HepG2 (cell line): ENCODE data around the gene ACTR3. TPM values are rescaled to one million over a fixed set of nuclear protein-coding genes. Genes with fewer than 3 reads are reported as not detected.

Source experiments
- ELK4 ChIP-seq: sonication (generic); formaldehyde crosslinking; IDR thresholded peaks from 2 replicates; pipeline ENCODE4 v1.9.0; 2021; ENCODE audit warnings: missing genetic modification reagents, borderline replicate concordance
- GMEB2 ChIP-seq: IDR thresholded peaks from 2 replicates; pipeline ENCODE4 v1.6.1; 2016; ENCODE audit warnings: missing biosample characterization, missing genetic modification reagents, low read depth
- HNF4G ChIP-seq, 2 experiments: sonication (generic) in 1 of 2; formaldehyde crosslinking in 1 of 2; IDR thresholded peaks; 2 replicates each; pipeline versions ENCODE4 v1.4.0 to v1.6.1; 2011 to 2020; ENCODE audit warnings: borderline replicate concordance in 2 of 2, low read depth in 2 of 2, mild to moderate bottlenecking in 2 of 2, low read length in 1 of 2, missing genetic modification reagents in 1 of 2, moderate library complexity in 1 of 2
- JDP2 ChIP-seq: sonication (generic); formaldehyde crosslinking; IDR thresholded peaks from 2 replicates; pipeline ENCODE4 v1.8.1; 2022; ENCODE audit warnings: missing genetic modification reagents, borderline replicate concordance
- KDM5A ChIP-seq: fragments of 200-600 bp; sonication (generic); IDR thresholded peaks from 2 replicates; pipeline ENCODE4 v1.7.0; 2018; ENCODE audit warnings: antibody characterized with exemption, mild to moderate bottlenecking, low read length, borderline replicate concordance
- KDM5B ChIP-seq: sonication (generic); formaldehyde crosslinking; IDR thresholded peaks from 2 replicates; pipeline ENCODE4 v1.4.0; 2020; ENCODE audit warnings: missing genetic modification reagents, mild to moderate bottlenecking, borderline replicate concordance
- NFATC3 ChIP-seq: sonication (generic); formaldehyde crosslinking; IDR thresholded peaks from 2 replicates; pipeline ENCODE4 v1.5.1; 2020; ENCODE audit warnings: mild to moderate bottlenecking, missing genetic modification reagents
- PHF5A ChIP-seq: IDR thresholded peaks from one replicate; pipeline ENCODE4 v1.6.1; 2018; ENCODE audit warnings: low read depth, missing genetic modification reagents; ENCODE audit not compliant: unreplicated experiment
- POGK ChIP-seq: sonication (generic); formaldehyde crosslinking; conservative IDR thresholded peaks from 2 replicates; pipeline ENCODE4 v1.8.0; 2022; ENCODE audit warnings: mild to moderate bottlenecking, moderate library complexity, missing genetic modification reagents
- PPARG ChIP-seq: conservative IDR thresholded peaks from 2 replicates; pipeline ENCODE4 v1.6.1; 2016; ENCODE audit warnings: missing biosample characterization, missing genetic modification reagents
- SATB2 ChIP-seq: sonication (generic); formaldehyde crosslinking; IDR thresholded peaks from 2 replicates; pipeline ENCODE4 v1.5.0; 2020; ENCODE audit warnings: missing genetic modification reagents
- SMARCC2 ChIP-seq: fragments of 450-650 bp; IDR thresholded peaks from 2 replicates; pipeline ENCODE4 v1.6.1; 2017; ENCODE audit warnings: antibody characterized with exemption, mild to moderate bottlenecking
- SMYD3 ChIP-seq: sonication (generic); formaldehyde crosslinking; IDR thresholded peaks from 2 replicates; pipeline ENCODE4 v1.8.1; 2023; ENCODE audit warnings: mild to moderate bottlenecking, missing genetic modification reagents
- SRSF1 ChIP-seq: fragments of 200-400 bp; formaldehyde crosslinking; optimal IDR thresholded peaks from 2 replicates; pipeline ENCODE3; 2017; ENCODE audit warnings: mild to moderate bottlenecking, low read depth, low read length, moderate library complexity
- YY1 ChIP-seq: IDR thresholded peaks from 2 replicates; pipeline ENCODE4 v1.6.1; 2011; ENCODE audit warnings: low read length, low read depth, moderate library complexity, mild to moderate bottlenecking; ENCODE audit not compliant: insufficient read depth, insufficient replicate concordance
- ZBTB37 ChIP-seq: sonication (generic); formaldehyde crosslinking; IDR thresholded peaks from 2 replicates; pipeline ENCODE4 v1.4.0; 2020; ENCODE audit warnings: mild to moderate bottlenecking, missing genetic modification reagents
- ZNF431 ChIP-seq: sonication (generic); formaldehyde crosslinking; IDR thresholded peaks from 2 replicates; pipeline ENCODE4 v1.9.0; 2022; ENCODE audit warnings: missing genetic modification reagents, low read depth, mild to moderate bottlenecking, borderline replicate concordance
- ZNF567 ChIP-seq: sonication (generic); formaldehyde crosslinking; IDR thresholded peaks from 2 replicates; pipeline ENCODE4 v1.8.1; 2023; ENCODE audit warnings: mild to moderate bottlenecking, missing genetic modification reagents, borderline replicate concordance
- ZNF703 ChIP-seq: sonication (generic); formaldehyde crosslinking; IDR thresholded peaks from 2 replicates; pipeline ENCODE4 v1.5.1; 2020; ENCODE audit warnings: missing genetic modification reagents, mild to moderate bottlenecking, moderate library complexity, borderline replicate concordance
- ZNF792 ChIP-seq: IDR thresholded peaks from 2 replicates; pipeline ENCODE4 v1.6.1; 2016
- ZNF83 ChIP-seq: sonication (generic); formaldehyde crosslinking; IDR thresholded peaks from 2 replicates; pipeline ENCODE4 v1.4.0; 2020; ENCODE audit warnings: missing genetic modification reagents, mild to moderate bottlenecking, borderline replicate concordance
- ZZZ3 ChIP-seq: sonication (generic); formaldehyde crosslinking; IDR thresholded peaks from 2 replicates; pipeline ENCODE4 v1.4.0; 2020; ENCODE audit warnings: missing genetic modification reagents, mild to moderate bottlenecking, borderline replicate concordance
- polyA plus RNA-seq, 8 experiments: library from polyadenylated mRNA; depleted of rRNA in 3 of 8; stranded (reverse) in 7 of 8; unstranded in 1 of 8; fragments of >200 nt; fragmentation: Illumina TruSeq in 4 of 8; extraction: Trizol in 4 of 8; gene quantifications; 2 replicates each; pipeline versions ENCODE4 v1.2.1 to v1.2.3, GENCODE V29; 2011 to 2016; ENCODE audit warnings: low read depth in 4 of 8, missing spikeins in 1 of 8, mixed read lengths in 1 of 8; ENCODE audit not compliant: insufficient read depth in 1 of 8
- total RNA-seq, 5 experiments: library from RNA; depleted of rRNA; stranded (reverse); fragments of >200 nt; fragmentation: Illumina TruSeq; extraction: Trizol; gene quantifications; 2 replicates each; pipeline ENCODE4 v1.2.3, GENCODE V29; 2016; ENCODE audit warnings: low read depth in 1 of 5

The ACTR3 gene
- total and polyA plus RNA-seq, 2 of the 13 experiments (the other 11 are each of a cell fraction or from before 2014, with no cell fraction given), result 123 to 225 TPM

- peak; percentile 90; the same call in 1 of the 2 replicates for TF ChIP-seq ZNF431 (CRISPR knock-in tag)
- TF ChIP-seq ZNF83 (CRISPR knock-in tag), result no peak; the same call in 1 of the 2 replicates
- no peak for TF ChIP-seq ELK4 (CRISPR knock-in tag)
- peak; percentile 37; the same call in 1 of the 2 replicates for TF ChIP-seq KDM5A
- peak; percentile 96 for TF ChIP-seq ZBTB37 (CRISPR knock-in tag)
- no peak for TF ChIP-seq SRSF1
- peak; percentile 52; the same call in 1 of the 2 replicates for TF ChIP-seq PPARG (CRISPR knock-in tag)
- TF ChIP-seq HNF4G (IDR thresholded peaks at IDR 0.05; ENCODE audit: borderline replicate concordance, low read depth, low read length), result peak; percentile 46
- TF ChIP-seq HNF4G (CRISPR knock-in tag; IDR thresholded peaks at IDR 0.05; ENCODE audit: borderline replicate concordance, low read depth), result peak; percentile 78; the same call in 1 of the 2 replicates
- TF ChIP-seq GMEB2 (CRISPR knock-in tag), result 0 out of 2 replicates have a peak, but pooled peaks have one; percentile 20
- peak; percentile 94 for TF ChIP-seq ZNF792 (CRISPR knock-in tag)
- TF ChIP-seq KDM5B, result peak; percentile 83; the same call in 1 of the 2 replicates
- TF ChIP-seq SMARCC2, result peak; percentile 57; the same call in 1 of the 2 replicates
- peak; percentile 81; the same call in 1 of the 2 replicates for TF ChIP-seq ZZZ3 (CRISPR knock-in tag)
- TF ChIP-seq SMYD3 (CRISPR knock-in tag), result no peak
- peak; percentile 92; the same call in 1 of the 2 replicates for TF ChIP-seq ZNF567 (CRISPR knock-in tag)
- no peak for TF ChIP-seq SATB2
- TF ChIP-seq PHF5A (CRISPR knock-in tag), result peak; percentile 62
- peak; percentile 63 for TF ChIP-seq YY1
- no peak; the same call in 1 of the 2 replicates for TF ChIP-seq NFATC3
- TF ChIP-seq ZNF703 (CRISPR knock-in tag), result no peak; the same call in 1 of the 2 replicates
- no peak; the same call in 1 of the 2 replicates for TF ChIP-seq JDP2 (CRISPR knock-in tag)
- 0 out of 2 replicates have a peak, but pooled peaks have one; percentile 52 for TF ChIP-seq POGK (CRISPR knock-in tag)
Measured at GRCh38 chr2:113977660-113978523, 88.0 kb downstream of the ACTR3 start (continued).
